Keratinocyte (primary cell): ENCODE data around the gene CCL8.

Experiments
- EZH2 ChIP-seq: IDR thresholded peaks from one replicate; pipeline ENCODE4 v1.6.1; 2012; ENCODE audit warnings: inconsistent platforms, mild to moderate bottlenecking, low read length, moderate library complexity
- TF ChIP-seq, protein P1 (sequence below), 3 experiments: IDR thresholded peaks in 1 of 3; conservative IDR thresholded peaks in 1 of 3; optimal IDR thresholded peaks in 1 of 3; 2 replicates in 2 of 3; 3 replicates in 1 of 3; pipeline versions ENCODE3 to v1.5.1; 2011; ENCODE audit warnings: low read length in 3 of 3, mild to moderate bottlenecking in 3 of 3, moderate library complexity in 2 of 3, control low read depth in 1 of 3, inconsistent platforms in 1 of 3; ENCODE audit not compliant: insufficient read depth in 2 of 3; ENCODE audit errors: extremely low read depth in 1 of 3

DNA sequence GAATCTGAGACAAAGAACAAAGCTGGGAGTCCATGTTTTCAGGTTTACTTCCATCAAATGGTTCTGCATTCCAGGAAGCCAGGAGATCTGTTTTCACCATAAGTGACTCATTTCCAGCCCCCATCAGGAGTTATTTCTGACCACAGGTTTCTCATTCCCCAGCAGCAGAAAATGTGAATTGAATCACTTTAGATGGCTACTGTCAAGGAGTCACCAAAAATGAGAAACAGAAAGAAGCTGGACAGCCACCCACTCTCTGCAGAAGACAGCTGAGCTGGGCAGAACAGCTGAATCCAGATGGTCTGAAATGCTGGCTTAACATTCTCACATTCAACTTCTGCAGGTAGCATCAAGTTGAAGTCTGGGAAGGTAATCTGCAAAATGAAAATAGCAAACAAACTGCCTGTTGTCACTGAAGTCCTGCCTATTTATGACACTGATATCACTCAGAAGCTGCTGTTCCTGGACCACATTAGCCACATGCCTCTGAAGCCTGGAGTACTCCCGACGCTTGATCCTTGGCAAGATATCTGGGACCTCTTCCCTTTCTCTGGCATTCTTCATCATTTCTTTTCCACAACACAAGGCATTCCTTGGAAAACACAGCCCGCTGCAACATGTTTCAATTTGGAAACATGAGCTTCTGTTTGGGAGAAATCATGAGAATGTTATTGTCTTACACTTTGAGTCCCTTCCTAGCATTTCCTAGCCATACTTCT, 18.4 kb upstream of the CCL8 start:
- no peak for TF ChIP-seq EZH2
- TF ChIP-seq, protein P1, sequence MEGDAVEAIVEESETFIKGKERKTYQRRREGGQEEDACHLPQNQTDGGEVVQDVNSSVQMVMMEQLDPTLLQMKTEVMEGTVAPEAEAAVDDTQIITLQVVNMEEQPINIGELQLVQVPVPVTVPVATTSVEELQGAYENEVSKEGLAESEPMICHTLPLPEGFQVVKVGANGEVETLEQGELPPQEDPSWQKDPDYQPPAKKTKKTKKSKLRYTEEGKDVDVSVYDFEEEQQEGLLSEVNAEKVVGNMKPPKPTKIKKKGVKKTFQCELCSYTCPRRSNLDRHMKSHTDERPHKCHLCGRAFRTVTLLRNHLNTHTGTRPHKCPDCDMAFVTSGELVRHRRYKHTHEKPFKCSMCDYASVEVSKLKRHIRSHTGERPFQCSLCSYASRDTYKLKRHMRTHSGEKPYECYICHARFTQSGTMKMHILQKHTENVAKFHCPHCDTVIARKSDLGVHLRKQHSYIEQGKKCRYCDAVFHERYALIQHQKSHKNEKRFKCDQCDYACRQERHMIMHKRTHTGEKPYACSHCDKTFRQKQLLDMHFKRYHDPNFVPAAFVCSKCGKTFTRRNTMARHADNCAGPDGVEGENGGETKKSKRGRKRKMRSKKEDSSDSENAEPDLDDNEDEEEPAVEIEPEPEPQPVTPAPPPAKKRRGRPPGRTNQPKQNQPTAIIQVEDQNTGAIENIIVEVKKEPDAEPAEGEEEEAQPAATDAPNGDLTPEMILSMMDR (optimal IDR thresholded peaks at IDR 0.05 in 1 of 3, IDR thresholded peaks at IDR 0.05 in 1 of 3, conservative IDR thresholded peaks at IDR 0.05 in 1 of 3; ENCODE audit: extremely low read depth in 1 of 3, insufficient read depth in 2 of 3, low read length in 3 of 3) = no peak
